Left cardiac atrium (tissue), 4 donors: ENCODE measurements around the gene MAP7D1. TPM values are rescaled to one million over a fixed set of nuclear protein-coding genes. Genes with fewer than 3 reads are reported as not detected.

Source experiments
- ATAC-seq, 2 donors: fragments of 200-7000 bp; cut with Tn5 transposase; one replicate each; pipeline ENCODE4 v1.9.1; 2020; ENCODE audit warnings: mild to moderate bottlenecking in 2 of 2, moderate library complexity in 2 of 2
- DNase-seq: peaks from one replicate; pipeline ENCODE4 v3.0.0-alpha.2; 2020
- intact Hi-C, 2 donors: fragments of 100-400 bp; cut with DNase I; formaldehyde crosslinking; loops; one replicate each; pipeline versions ENCODE4 v1.14.1 to v1.15.1; 2022 to 2023
- total RNA-seq, 2 donors: library from RNA; stranded (reverse); fragmentation: NEBNext Ultra II Directional; extraction: Animal tissue kit (Norgen Biotek cat#: 25700); gene quantifications; one replicate each; pipeline ENCODE4 v1.2.1, GENCODE V29; 2021
- donor health status: DM: no; HTN: yes; CAD: no.
- donor health status: DM: no; HTN: yes; CAD: no; lungs with severe emphysema.
- donor health status: DM: yes; HTN: yes; CAD: no.
- donor health status: Dilated cardiomyopathy.

The MAP7D1 gene
- total RNA-seq, 2 donors from 2014 or later: 251 to 270 TPM

GRCh38 chr1:36160949-36161485, 5.1 kb downstream of the MAP7D1 start:
- ATAC-seq: peak; percentile 35 to 43
- DNase-seq: peak; percentile 83
- intact Hi-C loops: no loop called here

- ATAC-seq: peak; percentile 5 to 29
- intact Hi-C loops: no loop called here
Observed at GRCh38 chr1:36161641-36162531, 5.9 kb downstream of the MAP7D1 start.

GRCh38 chr1:36162680-36163239, 6.8 kb downstream of the MAP7D1 start:
- intact Hi-C loops: no loop called here
- peak; percentile 6 to 13 for ATAC-seq

More at GRCh38 chr1:36161641-36162531, 5.9 kb downstream of the MAP7D1 start:
- peak; percentile 37 for DNase-seq

GRCh38 chr1:36163426-36163825, 7.5 kb downstream of the MAP7D1 start:
- ATAC-seq (no peak), DNase-seq (no peak)
- intact Hi-C loops: no loop called here

More at GRCh38 chr1:36162680-36163239, 6.8 kb downstream of the MAP7D1 start:
- DNase-seq: no peak

- no peak for DNase-seq
- intact Hi-C loops: no loop called here
- no peak for ATAC-seq
Observed at GRCh38 chr1:36164361-36164760, 8.4 kb downstream of the MAP7D1 start.

- no peak for ATAC-seq
Observed at GRCh38 chr1:36165145-36165544, 9.2 kb downstream of the MAP7D1 start.

GRCh38 chr1:36166136-36166535, 10.2 kb downstream of the MAP7D1 start:
- intact Hi-C loops: no loop called here
- no peak for ATAC-seq

More at GRCh38 chr1:36165145-36165544, 9.2 kb downstream of the MAP7D1 start:
- DNase-seq: no peak
- intact Hi-C loops: no loop called here

GRCh38 chr1:36166938-36167905, 11.3 kb downstream of the MAP7D1 start:
- DNase-seq (no peak), ATAC-seq (peak in 1 of 2 donors; percentile 8)
- intact Hi-C loops: no loop called here

More at GRCh38 chr1:36166136-36166535, 10.2 kb downstream of the MAP7D1 start:
- no peak for DNase-seq

- ATAC-seq: no peak
Observed at GRCh38 chr1:36168514-36168913, 12.6 kb downstream of the MAP7D1 start.

GRCh38 chr1:36170643-36171412, 14.9 kb downstream of the MAP7D1 start:
- DNase-seq: no peak
- peak; percentile 21 to 28 for ATAC-seq
- intact Hi-C loops: no loop called here

More at GRCh38 chr1:36168514-36168913, 12.6 kb downstream of the MAP7D1 start:
- intact Hi-C loops: no loop called here
- DNase-seq: no peak

- no peak for DNase-seq
- intact Hi-C loops: no loop called here
- no peak for ATAC-seq
Observed at GRCh38 chr1:36172017-36172747, 16.2 kb downstream of the MAP7D1 start.

GRCh38 chr1:36172983-36173382, 17.0 kb downstream of the MAP7D1 start:
- ATAC-seq (no peak), DNase-seq (no peak)
- intact Hi-C loops: no loop called here

- ATAC-seq: no peak
Observed at GRCh38 chr1:36174713-36175112, 18.8 kb downstream of the MAP7D1 start.

GRCh38 chr1:36175137-36176095, 19.5 kb downstream of the MAP7D1 start:
- intact Hi-C loops: no loop called here
- ATAC-seq: peak; percentile 69 to 84
- DNase-seq: peak; percentile 47

More at GRCh38 chr1:36174713-36175112, 18.8 kb downstream of the MAP7D1 start:
- intact Hi-C loops: no loop called here
- no peak for DNase-seq

GRCh38 chr1:36176106-36176949, 20.4 kb downstream of the MAP7D1 start:
- intact Hi-C loops: no loop called here
- peak; percentile 42 to 45 for ATAC-seq
- no peak for DNase-seq
